ENCODE results near the gene PSMD8.

DNA sequence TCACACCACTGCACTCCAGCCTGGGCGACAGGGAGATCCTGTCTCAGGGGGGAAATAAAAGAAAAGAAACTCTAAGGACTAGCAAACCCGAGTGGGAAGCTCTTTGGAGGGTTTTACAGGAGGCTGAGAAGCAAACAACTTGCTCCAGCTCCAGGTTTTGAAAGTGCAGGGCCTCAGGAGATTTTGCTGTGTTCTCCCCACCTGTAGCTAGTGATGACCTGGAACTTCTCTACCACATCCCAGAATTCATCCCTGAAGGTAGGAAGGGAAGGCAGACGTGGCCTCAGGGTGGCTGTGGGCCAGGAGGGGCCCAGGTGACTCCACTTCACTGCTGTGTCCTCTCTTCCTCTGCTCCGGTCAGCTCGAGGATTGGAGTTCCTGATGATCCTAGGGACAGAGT, 16.3 kb upstream of the PSMD8 start:
- TF ChIP-seq, protein P1, sequence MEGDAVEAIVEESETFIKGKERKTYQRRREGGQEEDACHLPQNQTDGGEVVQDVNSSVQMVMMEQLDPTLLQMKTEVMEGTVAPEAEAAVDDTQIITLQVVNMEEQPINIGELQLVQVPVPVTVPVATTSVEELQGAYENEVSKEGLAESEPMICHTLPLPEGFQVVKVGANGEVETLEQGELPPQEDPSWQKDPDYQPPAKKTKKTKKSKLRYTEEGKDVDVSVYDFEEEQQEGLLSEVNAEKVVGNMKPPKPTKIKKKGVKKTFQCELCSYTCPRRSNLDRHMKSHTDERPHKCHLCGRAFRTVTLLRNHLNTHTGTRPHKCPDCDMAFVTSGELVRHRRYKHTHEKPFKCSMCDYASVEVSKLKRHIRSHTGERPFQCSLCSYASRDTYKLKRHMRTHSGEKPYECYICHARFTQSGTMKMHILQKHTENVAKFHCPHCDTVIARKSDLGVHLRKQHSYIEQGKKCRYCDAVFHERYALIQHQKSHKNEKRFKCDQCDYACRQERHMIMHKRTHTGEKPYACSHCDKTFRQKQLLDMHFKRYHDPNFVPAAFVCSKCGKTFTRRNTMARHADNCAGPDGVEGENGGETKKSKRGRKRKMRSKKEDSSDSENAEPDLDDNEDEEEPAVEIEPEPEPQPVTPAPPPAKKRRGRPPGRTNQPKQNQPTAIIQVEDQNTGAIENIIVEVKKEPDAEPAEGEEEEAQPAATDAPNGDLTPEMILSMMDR (IDR thresholded peaks at IDR 0.05; ENCODE audit: extremely low read depth in 1 of 2, insufficient read depth in 1 of 2, low read depth in 1 of 2, low read length in 2 of 2), result no peak
- no peak for TF ChIP-seq FOS (IDR thresholded peaks at IDR 0.05; ENCODE audit: borderline replicate concordance, insufficient read depth, low read length)
- no peak for TF ChIP-seq POLR2AphosphoS5 (IDR thresholded peaks at IDR 0.05; ENCODE audit: insufficient read depth, low read depth, low read length)
